Adipocyte (in vitro differentiated cells): ENCODE data around the gene SRR.

Experiments
- DNase-seq: peaks from one replicate; pipeline ENCODE4 v3.0.0-alpha.2; 2015; ENCODE audit warnings: low read depth
- H3K27me3 ChIP-seq: replicated peaks from 2 replicates; pipeline ENCODE4 v1.7.0; 2013; ENCODE audit warnings: mild to moderate bottlenecking, low read length, moderate library complexity; ENCODE audit not compliant: control insufficient read depth, insufficient read depth
- H3K36me3 ChIP-seq: 2 replicates; pipeline ENCODE4 v1.7.0; 2013; ENCODE audit warnings: low read length, mild to moderate bottlenecking, moderate library complexity; ENCODE audit not compliant: control insufficient read depth, insufficient read depth, severe bottlenecking
- H3K4me1 ChIP-seq: 2 replicates; pipeline ENCODE4 v1.7.0; 2013; ENCODE audit warnings: mild to moderate bottlenecking, low read length, moderate library complexity; ENCODE audit not compliant: control insufficient read depth, insufficient read depth
- H3K4me3 ChIP-seq: 2 replicates; pipeline ENCODE4 v1.7.0; 2013; ENCODE audit warnings: mild to moderate bottlenecking, low read length, moderate library complexity
- H3K9ac ChIP-seq: 2 replicates; pipeline ENCODE4 v1.7.0; 2013; ENCODE audit warnings: mild to moderate bottlenecking, low read length, moderate library complexity
- H3K9me3 ChIP-seq: 2 replicates; pipeline ENCODE4 v1.7.0; 2013; ENCODE audit warnings: mild to moderate bottlenecking, low read length, moderate library complexity; ENCODE audit not compliant: control insufficient read depth

Gene SRR

GRCh38 chr17:2363851-2364762 is 60.4 kb downstream of the SRR start:
- no peak overlapping the region for H3K4me3 ChIP-seq
- no peak for DNase-seq
- H3K9me3 ChIP-seq = no peaks in the 10 kb centered on the region
- H3K9ac ChIP-seq = no peak overlapping the region
- no peaks in the 10 kb centered on the region for H3K27me3 ChIP-seq
- H3K36me3 ChIP-seq = peaks cover 15% of the 10 kb centered on the region
- H3K4me1 ChIP-seq = peaks cover 16% of the 10 kb centered on the region

GRCh38 chr17:2364763-2365116 is 61.0 kb downstream of the SRR start:
- no peak for DNase-seq
- Histone ChIP-seq H3K9ac (no peak overlapping the region), H3K4me1 (peaks cover 10% of the 10 kb centered on the region), H3K36me3 (peaks cover 15% of the 10 kb centered on the region), H3K27me3 (no peaks in the 10 kb centered on the region), H3K9me3 (no peaks in the 10 kb centered on the region), H3K4me3 (no peak overlapping the region)

GRCh38 chr17:2365132-2365531 is 61.4 kb downstream of the SRR start:
- no peak overlapping the region for H3K4me3 ChIP-seq
- no peak for DNase-seq
- peaks cover 15% of the 10 kb centered on the region for H3K36me3 ChIP-seq
- H3K4me1 ChIP-seq = peaks cover 9% of the 10 kb centered on the region
- no peaks in the 10 kb centered on the region for H3K27me3 ChIP-seq
- H3K9me3 ChIP-seq = no peaks in the 10 kb centered on the region
- H3K9ac ChIP-seq = no peak overlapping the region

- DNase-seq = no peak
Observed at GRCh38 chr17:2366747-2367494, 63.2 kb downstream of the SRR start.

GRCh38 chr17:2368359-2368758 is 64.6 kb downstream of the SRR start:
- H3K27me3 ChIP-seq = no peaks in the 10 kb centered on the region
- H3K9ac ChIP-seq = no peak overlapping the region
- peaks cover 14% of the 10 kb centered on the region for H3K36me3 ChIP-seq
- no peak overlapping the region for H3K4me3 ChIP-seq
- DNase-seq = no peak
- peaks cover 9% of the 10 kb centered on the region for H3K4me1 ChIP-seq
- H3K9me3 ChIP-seq = no peaks in the 10 kb centered on the region

More at GRCh38 chr17:2366747-2367494, 63.2 kb downstream of the SRR start:
- Histone ChIP-seq H3K9me3 (no peaks in the 10 kb centered on the region), H3K9ac (no peak overlapping the region), H3K4me1 (peaks cover 9% of the 10 kb centered on the region), H3K36me3 (peaks cover 20% of the 10 kb centered on the region), H3K4me3 (no peak overlapping the region), H3K27me3 (no peaks in the 10 kb centered on the region)

- Histone ChIP-seq H3K9ac (no peak overlapping the region), H3K4me3 (no peak overlapping the region), H3K27me3 (no peaks in the 10 kb centered on the region), H3K9me3 (no peaks in the 10 kb centered on the region), H3K4me1 (peaks cover 4% of the 10 kb centered on the region), H3K36me3 (peaks cover 10% of the 10 kb centered on the region)
- DNase-seq = no peak
Observed at GRCh38 chr17:2369039-2369438, 65.3 kb downstream of the SRR start.

- H3K27me3 ChIP-seq = no peaks in the 10 kb centered on the region
- H3K4me3 ChIP-seq = no peak overlapping the region
- no peaks in the 10 kb centered on the region for H3K9me3 ChIP-seq
- peaks cover 10% of the 10 kb centered on the region for H3K36me3 ChIP-seq
- no peaks in the 10 kb centered on the region for H3K4me1 ChIP-seq
- DNase-seq = no peak
- H3K9ac ChIP-seq = no peak overlapping the region
Observed at GRCh38 chr17:2369551-2370210, 65.9 kb downstream of the SRR start.

GRCh38 chr17:2370211-2370589 is 66.5 kb downstream of the SRR start:
- DNase-seq = no peak
- Histone ChIP-seq H3K4me3 (no peak overlapping the region), H3K9me3 (no peaks in the 10 kb centered on the region), H3K27me3 (no peaks in the 10 kb centered on the region), H3K4me1 (no peaks in the 10 kb centered on the region), H3K36me3 (peaks cover 8% of the 10 kb centered on the region), H3K9ac (no peak overlapping the region)

- DNase-seq = no peak
- no peaks in the 10 kb centered on the region for H3K27me3 ChIP-seq
- H3K9ac ChIP-seq = no peak overlapping the region
- no peaks in the 10 kb centered on the region for H3K9me3 ChIP-seq
- peaks cover 4% of the 10 kb centered on the region for H3K36me3 ChIP-seq
- H3K4me1 ChIP-seq = no peaks in the 10 kb centered on the region
- H3K4me3 ChIP-seq = no peak overlapping the region
Observed at GRCh38 chr17:2371183-2372130, 67.7 kb downstream of the SRR start.

GRCh38 chr17:2372180-2372579 is 68.4 kb downstream of the SRR start:
- H3K27me3 ChIP-seq = no peaks in the 10 kb centered on the region
- H3K36me3 ChIP-seq = peaks cover 10% of the 10 kb centered on the region
- H3K4me1 ChIP-seq = no peaks in the 10 kb centered on the region
- H3K4me3 ChIP-seq = no peak overlapping the region
- DNase-seq = no peak
- no peak overlapping the region for H3K9ac ChIP-seq
- no peaks in the 10 kb centered on the region for H3K9me3 ChIP-seq
